Peyer's patch (tissue), 4 donors: ENCODE data around the gene KYAT1. TPM values are rescaled to one million over a fixed set of nuclear protein-coding genes. Genes with fewer than 3 reads are reported as not detected.
A peak's percentile ranks its signal among the peaks of the same experiment; 100 is the strongest.

Experiments used
- DNase-seq, 3 donors: peaks; one replicate each; pipeline ENCODE4 v3.0.0-alpha.2; 2017 to 2019
- H3K27ac ChIP-seq, 4 donors: fragments of 200-600 bp; sonication (generic); one replicate each; pipeline ENCODE4 v1.5.1; 2016 to 2019
- H3K27me3 ChIP-seq, 2 donors: fragments of 200-600 bp; sonication (generic); one replicate each; pipeline ENCODE4 v1.5.1; 2019
- H3K36me3 ChIP-seq, 3 donors: fragments of 200-600 bp; sonication (generic); one replicate each; pipeline ENCODE4 v1.5.1; 2016 to 2019
- H3K4me1 ChIP-seq, 4 donors: fragments of 200-600 bp; sonication (generic); one replicate each; pipeline ENCODE4 v1.5.1; 2016 to 2019
- H3K4me3 ChIP-seq, 4 donors: fragments of 200-600 bp; sonication (generic); 1 replicate in 3 of 4; 2 replicates in 1 of 4; pipeline ENCODE4 v1.5.1; 2016 to 2019; ENCODE audit warnings: mild to moderate bottlenecking in 1 of 4
- H3K9me3 ChIP-seq, 4 donors: fragments of 200-600 bp; sonication (generic); one replicate each; pipeline ENCODE4 v1.5.1; 2016 to 2019; ENCODE audit warnings: mild to moderate bottlenecking in 1 of 4
- CTCF ChIP-seq, 6 experiments: fragments of 450-650 bp in 4 of 6; fragments of 200-600 bp in 2 of 6; sonication (generic) in 1 of 6; IDR thresholded peaks; one replicate each; pipeline ENCODE4 v1.5.1; 2017 to 2019; ENCODE audit warnings: antibody characterized with exemption in 6 of 6, mild to moderate bottlenecking in 3 of 6, moderate library complexity in 1 of 6
- POLR2A ChIP-seq, 2 donors: fragments of 450-650 bp; IDR thresholded peaks; one replicate each; pipeline ENCODE4 v1.5.1; 2017; ENCODE audit warnings: antibody characterized with exemption in 2 of 2, mild to moderate bottlenecking in 2 of 2, moderate library complexity in 2 of 2
- total RNA-seq, 4 donors: library from RNA; depleted of rRNA; stranded (reverse); fragments of >200 nt; gene quantifications; one replicate each; pipeline ENCODE4 v1.1.0, GENCODE V29; 2016

Gene KYAT1
- total RNA-seq, 4 donors from 2014 or later, result 4.6 to 14.9 (median 8.7) TPM

DNA sequence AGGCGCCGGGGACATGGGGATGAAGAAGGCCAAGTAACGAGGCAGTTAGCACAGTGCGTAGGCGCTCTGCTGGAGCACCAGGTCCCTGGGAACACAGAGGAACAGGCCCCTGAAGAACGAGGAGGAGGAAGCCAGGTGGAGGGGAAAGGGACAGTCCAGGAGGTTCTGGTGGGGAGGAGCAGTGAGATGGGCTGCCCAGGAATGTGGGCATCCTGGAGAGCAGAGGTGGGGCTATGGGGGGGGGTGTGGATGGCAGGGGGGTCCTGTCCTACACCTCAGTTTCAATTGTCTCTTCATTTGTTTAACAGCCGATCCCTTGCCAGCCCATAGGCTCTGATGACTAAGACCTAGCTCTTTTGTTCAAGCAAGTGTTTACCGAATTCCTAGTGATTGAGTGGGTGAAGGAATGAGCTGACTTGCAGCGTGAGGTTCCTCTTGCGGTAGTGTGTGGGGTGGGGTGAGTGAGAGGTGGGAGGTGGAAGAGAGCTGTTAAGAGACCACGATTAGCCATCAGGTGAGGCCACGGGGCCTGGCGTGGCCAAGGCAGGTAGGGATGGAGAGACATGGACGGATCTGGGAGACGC, 30.6 kb upstream of the KYAT1 start:
- Histone ChIP-seq H3K4me1 (peaks cover 0 to 46% (median 3%) of the 10 kb centered on the region in 4 donors), H3K27me3 (no peaks in the 10 kb centered on the region), H3K27ac (peak overlapping the region in 3 of 4 donors; percentile 42 to 68 (median 62)), H3K9me3 (no peaks in the 10 kb centered on the region), H3K4me3 (no peak overlapping the region), H3K36me3 (peaks cover 0 to 47% (median 0%) of the 10 kb centered on the region in 3 donors)
- DNase-seq, result no peak
- TF ChIP-seq POLR2A (IDR thresholded peaks at IDR 0.05) (no peak), CTCF (IDR thresholded peaks at IDR 0.05) (no peak)

DNA sequence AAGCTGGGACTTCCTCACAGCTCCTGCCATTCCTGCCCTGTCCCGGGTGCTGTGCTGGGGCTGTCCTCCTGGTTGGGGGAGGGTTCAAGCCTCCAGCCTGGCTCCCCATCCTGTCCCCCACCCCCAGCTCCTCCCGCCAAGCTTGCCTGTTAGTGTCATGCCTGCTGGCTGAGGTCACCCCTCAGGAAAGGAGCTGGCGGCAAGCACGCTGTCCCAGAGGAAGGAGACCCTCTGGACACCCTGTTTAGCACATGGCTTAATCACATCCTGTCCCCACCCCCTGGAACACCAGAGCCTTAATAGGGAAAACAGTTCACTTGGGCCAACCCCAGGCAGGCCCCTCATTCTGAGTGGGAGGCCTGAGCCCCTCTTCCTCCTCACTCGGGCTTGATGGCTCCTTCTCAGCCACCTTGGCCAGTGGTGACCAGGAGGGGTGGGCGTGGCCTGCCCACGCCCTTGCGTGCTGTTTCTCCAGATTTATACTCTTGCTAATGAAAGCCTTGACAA, 29.8 kb upstream of the KYAT1 start:
- no peaks in the 10 kb centered on the region for H3K27me3 ChIP-seq
- H3K27ac ChIP-seq, result peak overlapping the region in 3 of 4 donors; percentile 42 to 68 (median 62)
- H3K4me3 ChIP-seq, result no peak overlapping the region
- DNase-seq, result no peak
- H3K4me1 ChIP-seq, result peaks cover 0 to 42% (median 3%) of the 10 kb centered on the region in 4 donors
- TF ChIP-seq CTCF (IDR thresholded peaks at IDR 0.05) (no peak), POLR2A (IDR thresholded peaks at IDR 0.05) (no peak)
- peaks cover 0 to 47% (median 0%) of the 10 kb centered on the region in 3 donors for H3K36me3 ChIP-seq
- no peaks in the 10 kb centered on the region for H3K9me3 ChIP-seq

DNA sequence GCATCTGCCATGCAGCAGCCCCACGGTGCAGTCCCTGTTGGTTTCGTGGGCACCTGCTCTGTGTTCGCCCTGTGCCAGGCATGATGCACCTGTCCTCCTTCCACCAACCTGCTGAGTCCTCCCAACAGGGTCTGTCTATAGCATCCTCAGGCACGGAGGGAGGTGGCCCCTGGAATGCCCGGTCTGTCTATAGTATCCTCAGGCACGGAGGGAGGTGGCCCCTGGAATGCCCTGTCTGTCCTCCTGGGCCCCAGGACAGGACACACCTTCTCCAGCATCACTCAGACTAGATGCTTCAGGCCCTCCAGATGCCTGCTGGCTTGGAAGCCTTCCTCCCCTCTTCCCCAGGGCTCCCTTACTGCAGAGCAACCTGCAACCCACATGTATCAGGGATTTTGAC, 29.2 kb upstream of the KYAT1 start:
- Histone ChIP-seq H3K27ac (peak overlapping the region in 3 of 4 donors; percentile 20 to 68 (median 62)), H3K4me3 (no peak overlapping the region), H3K36me3 (peaks cover 0 to 41% (median 0%) of the 10 kb centered on the region in 3 donors), H3K27me3 (no peaks in the 10 kb centered on the region), H3K9me3 (no peaks in the 10 kb centered on the region), H3K4me1 (peaks cover 0 to 35% (median 0%) of the 10 kb centered on the region in 4 donors)
- TF ChIP-seq POLR2A (IDR thresholded peaks at IDR 0.05) (no peak), CTCF (IDR thresholded peaks at IDR 0.05) (no peak)
- no peak for DNase-seq

GRCh38 chr9:128909859-128910258, 28.1 kb upstream of the KYAT1 start:
- Histone ChIP-seq H3K4me3 (no peak overlapping the region), H3K27me3 (no peaks in the 10 kb centered on the region), H3K27ac (no peak overlapping the region), H3K4me1 (peaks cover 0 to 32% (median 0%) of the 10 kb centered on the region in 4 donors), H3K36me3 (peaks cover 0 to 39% (median 0%) of the 10 kb centered on the region in 3 donors), H3K9me3 (no peaks in the 10 kb centered on the region)
- TF ChIP-seq CTCF (IDR thresholded peaks at IDR 0.05) (no peak), POLR2A (IDR thresholded peaks at IDR 0.05) (no peak)
- DNase-seq, result no peak

DNA sequence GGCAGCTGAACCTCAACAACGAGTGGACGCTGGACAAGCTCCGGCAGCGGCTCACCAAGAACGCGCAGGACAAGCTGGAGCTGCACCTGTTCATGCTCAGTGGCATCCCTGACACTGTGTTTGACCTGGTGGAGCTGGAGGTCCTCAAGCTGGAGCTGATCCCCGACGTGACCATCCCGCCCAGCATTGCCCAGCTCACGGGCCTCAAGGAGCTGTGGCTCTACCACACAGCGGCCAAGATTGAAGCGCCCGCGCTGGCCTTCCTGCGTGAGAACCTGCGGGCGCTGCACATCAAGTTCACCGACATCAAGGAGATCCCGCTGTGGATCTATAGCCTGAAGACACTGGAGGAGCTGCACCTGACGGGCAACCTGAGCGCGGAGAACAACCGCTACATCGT, 26.6 kb upstream of the KYAT1 start:
- H3K36me3 ChIP-seq, result peaks cover 0 to 39% (median 0%) of the 10 kb centered on the region in 3 donors
- peaks cover 0 to 24% (median 0%) of the 10 kb centered on the region in 4 donors for H3K4me1 ChIP-seq
- no peaks in the 10 kb centered on the region for H3K9me3 ChIP-seq
- no peaks in the 10 kb centered on the region for H3K27me3 ChIP-seq
- DNase-seq, result no peak
- no peak overlapping the region for H3K4me3 ChIP-seq
- TF ChIP-seq CTCF (IDR thresholded peaks at IDR 0.05) (no peak), POLR2A (IDR thresholded peaks at IDR 0.05) (no peak)
- no peak overlapping the region for H3K27ac ChIP-seq
